Measurements from ENCODE around the gene SREBF1.

The SREBF1 gene

DNA sequence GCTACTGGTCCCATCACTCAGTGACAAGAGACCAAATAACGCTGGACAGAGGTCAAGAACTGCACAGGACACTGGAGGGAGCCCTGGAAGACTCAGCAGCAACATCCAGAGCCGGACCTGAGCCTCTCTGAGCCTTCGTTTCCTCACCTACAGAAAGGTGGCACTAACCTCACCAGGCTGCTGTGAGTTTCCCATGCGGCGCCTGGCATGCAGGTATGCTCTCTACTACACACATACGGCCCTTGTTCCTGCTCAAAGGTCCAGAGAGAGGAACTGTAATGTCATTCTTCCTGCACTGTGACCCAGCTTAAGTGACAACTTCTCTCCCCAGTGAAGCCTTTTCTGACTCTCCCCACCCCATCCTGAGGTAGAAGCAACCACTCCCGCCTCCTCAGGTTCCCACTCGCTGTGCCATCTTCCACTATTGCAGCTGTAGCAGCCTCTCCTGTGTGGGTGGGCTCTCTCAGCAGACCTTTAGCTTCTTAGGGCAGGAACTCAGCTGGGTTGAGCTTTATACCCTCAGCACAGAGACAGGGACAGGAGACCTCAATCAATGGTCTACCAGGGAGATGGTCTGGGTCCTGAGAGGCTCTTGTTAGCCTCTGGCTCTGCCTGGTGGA, 43.9 kb upstream of the SREBF1 start:
- H3K9me3 ChIP-seq = no peaks in the 10 kb centered on the region
- no peak for TF ChIP-seq CTCF (IDR thresholded peaks at IDR 0.05; ENCODE audit: low read depth, low read length)
- H3K4me3 ChIP-seq (ENCODE audit: low read depth, low read length) = no peak overlapping the region
- no peaks in the 10 kb centered on the region for H3K36me3 ChIP-seq
- peaks cover 9% of the 10 kb centered on the region for H3K4me1 ChIP-seq
- no peak for DNase-seq
- no peaks in the 10 kb centered on the region for H3K27me3 ChIP-seq

- Histone ChIP-seq H3K36me3 (no peaks in the 10 kb centered on the region), H3K4me3 (ENCODE audit: low read depth, low read length) (no peak overlapping the region), H3K27me3 (no peaks in the 10 kb centered on the region), H3K9me3 (no peaks in the 10 kb centered on the region), H3K4me1 (peaks cover 13% of the 10 kb centered on the region)
- no peak for TF ChIP-seq CTCF (IDR thresholded peaks at IDR 0.05; ENCODE audit: low read depth, low read length)
- peak; percentile 33 for DNase-seq
Measured at GRCh38 chr17:17877529-17878358, 41.0 kb upstream of the SREBF1 start.

DNA sequence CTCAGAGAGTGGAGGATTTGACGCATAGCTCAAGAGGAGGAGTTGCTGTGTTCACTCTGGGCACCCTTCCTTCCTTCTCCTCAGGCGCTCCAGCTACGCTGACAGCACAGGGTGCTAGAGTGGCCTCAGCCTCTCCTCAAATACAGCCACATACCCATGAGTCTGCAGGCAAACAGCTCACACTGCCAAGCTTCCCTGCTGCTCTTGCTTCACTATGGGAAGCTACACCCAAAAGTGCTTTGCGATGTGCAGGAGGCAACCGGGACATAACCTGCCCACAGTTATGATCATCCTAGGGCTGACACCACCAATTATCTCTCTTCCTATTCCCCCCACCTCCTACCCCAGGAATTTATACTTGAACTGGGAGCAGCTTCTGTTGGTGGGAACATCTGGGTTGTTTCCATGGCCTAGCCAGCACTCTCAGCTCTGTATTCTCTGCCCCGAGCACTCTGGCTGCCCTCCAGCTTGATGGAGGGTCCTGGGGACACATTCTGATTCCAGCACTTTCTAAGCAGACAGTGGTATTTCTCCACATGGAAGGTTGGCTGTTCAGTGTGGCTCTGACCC, 40.3 kb upstream of the SREBF1 start:
- peaks cover 18% of the 10 kb centered on the region for H3K4me1 ChIP-seq
- no peak for TF ChIP-seq CTCF (IDR thresholded peaks at IDR 0.05; ENCODE audit: low read depth, low read length)

GRCh38 chr17:17874478-17874877, 37.7 kb upstream of the SREBF1 start:
- Histone ChIP-seq H3K36me3 (no peaks in the 10 kb centered on the region), H3K4me3 (ENCODE audit: low read depth, low read length) (no peak overlapping the region), H3K9me3 (no peaks in the 10 kb centered on the region), H3K4me1 (peaks cover 18% of the 10 kb centered on the region), H3K27me3 (no peaks in the 10 kb centered on the region)
- no peak for DNase-seq
- no peak for TF ChIP-seq CTCF (IDR thresholded peaks at IDR 0.05; ENCODE audit: low read depth, low read length)

More for the DNA sequence above, 40.3 kb upstream of the SREBF1 start:
- no peaks in the 10 kb centered on the region for H3K36me3 ChIP-seq
- H3K4me3 ChIP-seq (ENCODE audit: low read depth, low read length) = no peak overlapping the region
- DNase-seq = no peak
- H3K9me3 ChIP-seq = no peaks in the 10 kb centered on the region
- H3K27me3 ChIP-seq = no peaks in the 10 kb centered on the region

GRCh38 chr17:17873450-17873991, 36.7 kb upstream of the SREBF1 start:
- no peak for TF ChIP-seq CTCF (IDR thresholded peaks at IDR 0.05; ENCODE audit: low read depth, low read length)
- Histone ChIP-seq H3K9me3 (no peaks in the 10 kb centered on the region), H3K4me1 (peaks cover 18% of the 10 kb centered on the region), H3K27me3 (no peaks in the 10 kb centered on the region), H3K36me3 (no peaks in the 10 kb centered on the region), H3K4me3 (ENCODE audit: low read depth, low read length) (no peak overlapping the region)
- peak; percentile 30 for DNase-seq

Measured in BE2C (cell line).